GM12892 (cell line): ENCODE measurements around the gene POLRMT.

ENCODE experiments used
- POLR2A ChIP-seq: IDR thresholded peaks from 2 replicates; pipeline ENCODE4 v1.6.1; 2011; ENCODE audit warnings: low read depth, low read length, control low read depth
- POLR2AphosphoS5 ChIP-seq: IDR thresholded peaks from 2 replicates; pipeline ENCODE4 v1.6.1; 2011; ENCODE audit warnings: low read depth, low read length, control low read depth
- TAF1 ChIP-seq: IDR thresholded peaks from 2 replicates; pipeline ENCODE4 v1.6.1; 2011; ENCODE audit warnings: low read depth, mild to moderate bottlenecking, control low read depth, low read length, borderline replicate concordance

DNA sequence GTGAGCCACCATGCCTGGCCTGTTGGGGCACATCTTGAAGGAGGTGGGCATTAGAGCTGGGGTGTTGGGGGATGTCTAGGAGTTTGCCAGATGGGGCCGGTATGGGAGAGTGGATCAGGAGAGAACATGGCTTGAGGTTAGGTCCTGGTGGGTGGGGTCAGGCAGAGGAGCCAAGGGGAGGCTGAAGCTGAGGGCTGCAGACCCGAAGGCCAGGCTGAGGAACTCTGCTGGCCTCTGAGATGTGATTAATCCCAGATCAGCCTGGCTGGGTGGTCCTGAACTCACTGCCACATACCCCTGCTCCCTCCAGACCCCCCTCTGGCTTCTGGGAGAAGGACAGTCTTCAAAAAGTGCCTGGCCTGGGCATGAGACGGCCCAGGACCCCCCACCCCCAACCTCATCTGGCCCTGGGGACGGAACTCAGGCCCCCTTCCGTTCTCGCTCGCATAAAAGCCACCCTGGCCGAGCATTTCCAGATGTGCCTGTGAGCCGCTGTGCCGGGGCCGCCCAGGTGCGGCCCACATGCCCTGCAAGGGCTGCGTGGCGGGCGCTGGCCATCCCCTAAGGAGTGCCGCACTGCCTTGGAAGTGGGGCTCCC lies 45.6 kb upstream of the POLRMT start:
- TF ChIP-seq POLR2A (no peak), POLR2AphosphoS5 (no peak), TAF1 (no peak)
